PFSK-1 (cell line): Measurements from ENCODE around the gene CYP2A6.

ENCODE experiments used
- FOXP2 ChIP-seq: optimal IDR thresholded peaks from 2 replicates; pipeline ENCODE3; 2011; ENCODE audit warnings: borderline replicate concordance, control low read depth, inconsistent platforms; ENCODE audit not compliant: insufficient read depth; ENCODE audit errors: extremely low read length, extremely low read depth
- POLR2AphosphoS5 ChIP-seq: IDR thresholded peaks from 2 replicates; pipeline ENCODE4 v1.6.1; 2012; ENCODE audit warnings: low read depth, mild to moderate bottlenecking, control low read depth, low read length, moderate library complexity
- SIN3A ChIP-seq: IDR thresholded peaks from 2 replicates; pipeline ENCODE4 v1.6.1; 2012; ENCODE audit warnings: mild to moderate bottlenecking, low read length, moderate library complexity, borderline replicate concordance; ENCODE audit not compliant: insufficient read depth
- TAF1 ChIP-seq: IDR thresholded peaks from 2 replicates; pipeline ENCODE4 v1.6.1; 2012; ENCODE audit warnings: low read length, control low read depth, borderline replicate concordance; ENCODE audit not compliant: insufficient read depth
- TF ChIP-seq, protein P1 (sequence below), 2 experiments: IDR thresholded peaks; 2 replicates each; pipeline versions ENCODE4 v1.6.1 to v1.8.0; 2011 to 2012; ENCODE audit warnings: low read depth in 2 of 2, low read length in 2 of 2, control low read depth in 1 of 2, inconsistent platforms in 1 of 2, mild to moderate bottlenecking in 1 of 2, moderate library complexity in 1 of 2; ENCODE audit not compliant: insufficient read depth in 1 of 2

DNA sequence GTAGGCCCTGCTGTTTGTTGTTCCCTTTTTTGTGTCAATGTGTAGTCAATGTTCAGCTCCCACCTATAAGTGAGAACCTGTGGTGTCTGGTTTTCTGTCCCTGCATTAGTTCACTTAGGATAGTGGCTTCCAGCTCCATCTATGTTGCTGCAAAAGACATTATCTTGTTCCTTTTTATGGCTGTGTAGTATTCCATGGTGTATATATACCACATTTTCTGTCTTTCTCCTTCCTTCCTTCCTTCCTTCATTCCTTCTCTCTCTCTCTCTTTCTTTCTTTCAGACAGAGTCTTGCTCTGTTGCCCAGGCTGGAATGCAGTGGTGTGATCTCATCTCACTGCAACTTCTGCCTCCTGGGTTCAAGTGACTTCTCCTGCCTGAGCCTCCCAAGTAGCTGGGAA is 21.0 kb downstream of the CYP2A6 start:
- TF ChIP-seq TAF1 (no peak), FOXP2 (no peak), POLR2AphosphoS5 (no peak), SIN3A (no peak)
- TF ChIP-seq, protein P1, sequence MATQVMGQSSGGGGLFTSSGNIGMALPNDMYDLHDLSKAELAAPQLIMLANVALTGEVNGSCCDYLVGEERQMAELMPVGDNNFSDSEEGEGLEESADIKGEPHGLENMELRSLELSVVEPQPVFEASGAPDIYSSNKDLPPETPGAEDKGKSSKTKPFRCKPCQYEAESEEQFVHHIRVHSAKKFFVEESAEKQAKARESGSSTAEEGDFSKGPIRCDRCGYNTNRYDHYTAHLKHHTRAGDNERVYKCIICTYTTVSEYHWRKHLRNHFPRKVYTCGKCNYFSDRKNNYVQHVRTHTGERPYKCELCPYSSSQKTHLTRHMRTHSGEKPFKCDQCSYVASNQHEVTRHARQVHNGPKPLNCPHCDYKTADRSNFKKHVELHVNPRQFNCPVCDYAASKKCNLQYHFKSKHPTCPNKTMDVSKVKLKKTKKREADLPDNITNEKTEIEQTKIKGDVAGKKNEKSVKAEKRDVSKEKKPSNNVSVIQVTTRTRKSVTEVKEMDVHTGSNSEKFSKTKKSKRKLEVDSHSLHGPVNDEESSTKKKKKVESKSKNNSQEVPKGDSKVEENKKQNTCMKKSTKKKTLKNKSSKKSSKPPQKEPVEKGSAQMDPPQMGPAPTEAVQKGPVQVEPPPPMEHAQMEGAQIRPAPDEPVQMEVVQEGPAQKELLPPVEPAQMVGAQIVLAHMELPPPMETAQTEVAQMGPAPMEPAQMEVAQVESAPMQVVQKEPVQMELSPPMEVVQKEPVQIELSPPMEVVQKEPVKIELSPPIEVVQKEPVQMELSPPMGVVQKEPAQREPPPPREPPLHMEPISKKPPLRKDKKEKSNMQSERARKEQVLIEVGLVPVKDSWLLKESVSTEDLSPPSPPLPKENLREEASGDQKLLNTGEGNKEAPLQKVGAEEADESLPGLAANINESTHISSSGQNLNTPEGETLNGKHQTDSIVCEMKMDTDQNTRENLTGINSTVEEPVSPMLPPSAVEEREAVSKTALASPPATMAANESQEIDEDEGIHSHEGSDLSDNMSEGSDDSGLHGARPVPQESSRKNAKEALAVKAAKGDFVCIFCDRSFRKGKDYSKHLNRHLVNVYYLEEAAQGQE (IDR thresholded peaks at IDR 0.05; ENCODE audit: insufficient read depth in 1 of 2, low read depth in 2 of 2, low read length in 2 of 2): no peak
